ENCODE measurements around the gene FAT1. TPM values are rescaled to one million over a fixed set of nuclear protein-coding genes. Genes with fewer than 3 reads are reported as not detected.

Gene FAT1
- total and polyA plus RNA-seq, 2 donors (not counting 1 experiment from before 2014, with no cell fraction given), result 0.07 to 0.15 TPM

- POLR2A ChIA-PET, result no interaction called here
- intact Hi-C loops (cut with micrococcal nuclease), result no loop called here
Observed at GRCh38 chr4:186764457-186764856, 40.8 kb upstream of the FAT1 start.

GRCh38 chr4:186762865-186763264 lies 39.2 kb upstream of the FAT1 start:
- H3K4me3 Mint-ChIP-seq, result no peak overlapping the region
- H3K9me3 Mint-ChIP-seq (ENCODE audit: insufficient read depth), result peaks cover 6% of the 10 kb centered on the region
- Histone ChIP-seq H3K9me3 (ENCODE audit: control extremely low read depth in 1 of 3, control insufficient read depth in 2 of 3, insufficient read depth in 1 of 3, low read length in 2 of 3) (peaks cover 0 to 27% (median 0%) of the 10 kb centered on the region in 3 donors), H3K27me3 (replicated peaks in 1 of 4; ENCODE audit: control extremely low read depth in 1 of 4, control insufficient read depth in 3 of 4, insufficient read depth in 4 of 4, low read length in 3 of 4) (no peaks in the 10 kb centered on the region), H3K4me2 (replicated peaks; ENCODE audit: low read depth, low read length, poor library complexity, severe bottlenecking) (no peak overlapping the region), H3K79me2 (ENCODE audit: control insufficient read depth, insufficient read depth, low read length) (no peaks in the 10 kb centered on the region), H2AFZ (ENCODE audit: insufficient read depth, low read depth, low read length, poor library complexity, severe bottlenecking) (no peak overlapping the region), H3K4me1 (ENCODE audit: control insufficient read depth in 2 of 2, insufficient read depth in 2 of 2, low read length in 2 of 2) (no peaks in the 10 kb centered on the region), H3K36me3 (replicated peaks in 1 of 2; ENCODE audit: control extremely low read depth in 1 of 2, control insufficient read depth in 1 of 2, extremely low read depth in 1 of 2, insufficient read depth in 2 of 2, low read length in 1 of 2) (no peaks in the 10 kb centered on the region), H3K9ac (ENCODE audit: low read length) (no peak overlapping the region), H4K20me1 (ENCODE audit: control insufficient read depth, insufficient read depth, low read length, poor library complexity, severe bottlenecking) (no peaks in the 10 kb centered on the region), H3K4me3 (ENCODE audit: control extremely low read depth in 1 of 5, extremely low read depth in 1 of 5, insufficient read depth in 1 of 5, low read depth in 2 of 5, low read length in 4 of 5) (no peak overlapping the region), H3K27ac (ENCODE audit: low read length in 2 of 2) (no peak overlapping the region)
- ChIA-PET POLR2A (no interaction called here), CTCF (no interaction called here)
- no peak overlapping the region for H3K27ac Mint-ChIP-seq
- DNase-seq (no peak), ATAC-seq (ENCODE audit: low read depth) (no peak)
- TF ChIP-seq CTCF (IDR thresholded peaks at IDR 0.05), result no peak
- no peak for TF ChIP-seq EZH2 (IDR thresholded peaks at IDR 0.05; ENCODE audit: borderline replicate concordance, insufficient read depth, low read depth, low read length, poor library complexity, severe bottlenecking)
- intact Hi-C loops (cut with micrococcal nuclease), result no loop called here
- no peaks in the 10 kb centered on the region for H3K27me3 Mint-ChIP-seq
- 88% methylated on average over 2 of the region's 4 CpGs for WGBS (ENCODE audit: insufficient coverage)
- no peaks in the 10 kb centered on the region for H3K4me1 Mint-ChIP-seq

More at GRCh38 chr4:186764457-186764856, 40.8 kb upstream of the FAT1 start:
- no peaks in the 10 kb centered on the region for H3K36me3 ChIP-seq (replicated peaks in 1 of 2; ENCODE audit: control extremely low read depth in 1 of 2, control insufficient read depth in 1 of 2, extremely low read depth in 1 of 2, insufficient read depth in 2 of 2, low read length in 1 of 2)
- Mint-ChIP-seq H3K4me3 (no peak overlapping the region), H3K4me1 (no peaks in the 10 kb centered on the region), H3K27ac (no peak overlapping the region), H3K27me3 (no peaks in the 10 kb centered on the region), H3K9me3 (ENCODE audit: insufficient read depth) (peaks cover 6% of the 10 kb centered on the region)
- no peak overlapping the region for H3K4me3 ChIP-seq (ENCODE audit: control extremely low read depth in 1 of 5, extremely low read depth in 1 of 5, insufficient read depth in 1 of 5, low read depth in 2 of 5, low read length in 4 of 5)
- H2AFZ ChIP-seq (ENCODE audit: insufficient read depth, low read depth, low read length, poor library complexity, severe bottlenecking), result no peak overlapping the region
- no peaks in the 10 kb centered on the region for H4K20me1 ChIP-seq (ENCODE audit: control insufficient read depth, insufficient read depth, low read length, poor library complexity, severe bottlenecking)
- TF ChIP-seq EZH2 (IDR thresholded peaks at IDR 0.05; ENCODE audit: borderline replicate concordance, insufficient read depth, low read depth, low read length, poor library complexity, severe bottlenecking), result no peak
- DNase-seq (no peak), ATAC-seq (ENCODE audit: low read depth) (no peak)
- H3K4me1 ChIP-seq (ENCODE audit: control insufficient read depth in 2 of 2, insufficient read depth in 2 of 2, low read length in 2 of 2), result no peaks in the 10 kb centered on the region
- no peak overlapping the region for H3K27ac ChIP-seq (ENCODE audit: low read length in 2 of 2)
- H3K9ac ChIP-seq (ENCODE audit: low read length), result no peak overlapping the region
- no peaks in the 10 kb centered on the region for H3K79me2 ChIP-seq (ENCODE audit: control insufficient read depth, insufficient read depth, low read length)
- H3K4me2 ChIP-seq (replicated peaks; ENCODE audit: low read depth, low read length, poor library complexity, severe bottlenecking), result no peak overlapping the region
- CTCF ChIA-PET, result no interaction called here
- no peaks in the 10 kb centered on the region for H3K27me3 ChIP-seq (replicated peaks in 1 of 4; ENCODE audit: control extremely low read depth in 1 of 4, control insufficient read depth in 3 of 4, insufficient read depth in 4 of 4, low read length in 3 of 4)
- 100% methylated on average over 1 of the region's 4 CpGs for WGBS (ENCODE audit: insufficient coverage)
- peaks cover 0 to 14% (median 0%) of the 10 kb centered on the region in 3 donors for H3K9me3 ChIP-seq (ENCODE audit: control extremely low read depth in 1 of 3, control insufficient read depth in 2 of 3, insufficient read depth in 1 of 3, low read length in 2 of 3)
